GM23338 (cell line): ENCODE data around the gene VARS2. TPM values are rescaled to one million over a fixed set of nuclear protein-coding genes. Genes with fewer than 3 reads are reported as not detected.

Experiments used
- ATAC-seq: fragments of 200-7000 bp; cut with Tn5 transposase; 3 replicates; pipeline ENCODE4 v1.9.1; 2020
- DNase-seq: peaks from one replicate; pipeline ENCODE4 v3.0.0-alpha.2; 2015; ENCODE audit warnings: low spot score
- H2AFZ ChIP-seq: fragments of 200-600 bp; sonication (generic); 2 replicates; pipeline ENCODE4 v1.8.0; 2016; ENCODE audit warnings: antibody characterized with exemption, mild to moderate bottlenecking, moderate library complexity
- H3F3A ChIP-seq: fragments of 200-600 bp; sonication (generic); replicated peaks from 2 replicates; pipeline ENCODE4 v1.8.0; 2017; ENCODE audit warnings: antibody characterized with exemption, mixed run types, low read depth
- H3K27ac ChIP-seq: fragments of 200-600 bp; sonication (generic); 2 replicates; pipeline ENCODE4 v1.6.1; 2016; ENCODE audit warnings: low read depth
- H3K27me3 ChIP-seq: fragments of 200-600 bp; sonication (generic); 2 replicates; pipeline ENCODE4 v1.8.0; 2016; ENCODE audit warnings: mild to moderate bottlenecking, mixed run types, moderate library complexity; ENCODE audit not compliant: insufficient read depth
- H3K36me3 ChIP-seq: fragments of 200-600 bp; sonication (generic); 2 replicates; pipeline ENCODE4 v1.8.0; 2016; ENCODE audit warnings: mild to moderate bottlenecking; ENCODE audit not compliant: insufficient read depth
- H3K4me1 ChIP-seq: fragments of 200-600 bp; sonication (generic); 2 replicates; pipeline ENCODE4 v1.8.0; 2016; ENCODE audit warnings: mild to moderate bottlenecking, moderate library complexity; ENCODE audit not compliant: insufficient read depth
- H3K4me2 ChIP-seq: fragments of 200-600 bp; sonication (generic); 2 replicates; pipeline ENCODE4 v1.7.1; 2017; ENCODE audit warnings: mixed run types
- H3K4me3 ChIP-seq: fragments of 200-600 bp; sonication (generic); 2 replicates; pipeline ENCODE4 v1.6.1; 2016; ENCODE audit warnings: mixed run types
- H3K79me2 ChIP-seq: fragments of 200-600 bp; sonication (generic); replicated peaks from 2 replicates; pipeline ENCODE4 v1.8.0; 2017; ENCODE audit warnings: mild to moderate bottlenecking; ENCODE audit not compliant: insufficient read depth
- H3K9me2 ChIP-seq: fragments of 200-600 bp; sonication (generic); 2 replicates; pipeline ENCODE4 v1.8.0; 2017; ENCODE audit not compliant: insufficient read depth
- H4K20me1 ChIP-seq: fragments of 200-600 bp; sonication (generic); replicated peaks from 2 replicates; pipeline ENCODE4 v1.8.0; 2017; ENCODE audit warnings: mild to moderate bottlenecking; ENCODE audit not compliant: insufficient read depth
- H3K27ac Mint-ChIP-seq: 2 replicates; pipeline ENCODE4 v1.8.0; 2020; ENCODE audit warnings: inconsistent platforms, mild to moderate bottlenecking, moderate library complexity, mixed read lengths
- H3K27me3 Mint-ChIP-seq: 3 replicates; pipeline ENCODE4 v1.8.0; 2022; ENCODE audit warnings: low read depth, mild to moderate bottlenecking, moderate library complexity, mixed read lengths, inconsistent platforms; ENCODE audit not compliant: insufficient read depth, poor library complexity
- H3K36me3 Mint-ChIP-seq: 3 replicates; pipeline ENCODE4 v1.8.0; 2021; ENCODE audit warnings: low read depth, mild to moderate bottlenecking, inconsistent platforms, moderate library complexity, mixed read lengths
- H3K4me1 Mint-ChIP-seq: 3 replicates; pipeline ENCODE4 v1.8.0; 2020; ENCODE audit warnings: mild to moderate bottlenecking, inconsistent platforms, mixed read lengths
- H3K4me3 Mint-ChIP-seq: 3 replicates; pipeline ENCODE4 v1.8.0; 2021; ENCODE audit warnings: moderate library complexity, mild to moderate bottlenecking, inconsistent platforms, mixed read lengths
- H3K9me3 Mint-ChIP-seq: 3 replicates; pipeline ENCODE4 v1.8.0; 2020; ENCODE audit warnings: moderate library complexity, mild to moderate bottlenecking, inconsistent platforms, mixed read lengths
- CREB1 ChIP-seq: fragments of 250-450 bp; sonication (Bioruptor Pico); IDR thresholded peaks from 2 replicates; pipeline ENCODE4 v1.5.0; 2020; ENCODE audit warnings: low read depth, mild to moderate bottlenecking, moderate library complexity
- ETS1 ChIP-seq: IDR thresholded peaks from 2 replicates; pipeline ENCODE4 v1.6.1; 2016; ENCODE audit warnings: antibody characterized with exemption
- EZH2 ChIP-seq: fragments of 200-600 bp; sonication (generic); IDR thresholded peaks from one replicate; pipeline ENCODE4 v1.8.0; 2017; ENCODE audit warnings: antibody characterized with exemption, mild to moderate bottlenecking, low read depth; ENCODE audit not compliant: unreplicated experiment
- STAT1 ChIP-seq: IDR thresholded peaks from one replicate; pipeline ENCODE4 v1.6.1; 2016; ENCODE audit warnings: antibody characterized with exemption; ENCODE audit not compliant: unreplicated experiment
- ZNF114 ChIP-seq: fragments of 250-450 bp; sonication (Bioruptor Pico); IDR thresholded peaks from 2 replicates; pipeline ENCODE4 v1.5.0; 2020; ENCODE audit warnings: mild to moderate bottlenecking, moderate library complexity
- ZNF331 ChIP-seq: fragments of 250-450 bp; sonication (Bioruptor Pico); IDR thresholded peaks from 2 replicates; pipeline ENCODE4 v1.5.0; 2020; ENCODE audit warnings: low read depth, mild to moderate bottlenecking, moderate library complexity
- ZNF462 ChIP-seq: fragments of 250-450 bp; sonication (Bioruptor Pico); IDR thresholded peaks from 2 replicates; pipeline ENCODE4 v1.5.0; 2020; ENCODE audit warnings: mild to moderate bottlenecking, moderate library complexity
- polyA plus RNA-seq: library from polyadenylated mRNA; unstranded; fragments of >200 nt; fragmentation: Nextera tagmentation; extraction: Ambion mirVana; gene quantifications from 2 replicates; pipeline ENCODE4 v1.2.1, GENCODE V29; 2016
- total RNA-seq: library from RNA; depleted of rRNA; stranded (reverse); fragments of >200 nt; shearing (Covaris generic); gene quantifications from 2 replicates; pipeline ENCODE4 v1.2.3, GENCODE V29; 2014
- TF ChIP-seq, protein P1 (sequence below), 2 experiments: fragments of 200-600 bp in 1 of 2; sonication (generic) in 1 of 2; conservative IDR thresholded peaks; 2 replicates each; pipeline versions ENCODE4 v1.5.1 to v1.6.1; 2016 to 2017; ENCODE audit warnings: antibody characterized with exemption in 2 of 2, low read depth in 2 of 2, mild to moderate bottlenecking in 2 of 2, moderate library complexity in 1 of 2
- TF ChIP-seq, protein P2 (sequence below): IDR thresholded peaks from one replicate; pipeline ENCODE4 v1.6.1; 2018; ENCODE audit warnings: antibody characterized with exemption; ENCODE audit not compliant: unreplicated experiment

Gene VARS2
- total and polyA plus RNA-seq, 2 experiments from 2014 or later: 13.7 to 36.4 TPM

DNA sequence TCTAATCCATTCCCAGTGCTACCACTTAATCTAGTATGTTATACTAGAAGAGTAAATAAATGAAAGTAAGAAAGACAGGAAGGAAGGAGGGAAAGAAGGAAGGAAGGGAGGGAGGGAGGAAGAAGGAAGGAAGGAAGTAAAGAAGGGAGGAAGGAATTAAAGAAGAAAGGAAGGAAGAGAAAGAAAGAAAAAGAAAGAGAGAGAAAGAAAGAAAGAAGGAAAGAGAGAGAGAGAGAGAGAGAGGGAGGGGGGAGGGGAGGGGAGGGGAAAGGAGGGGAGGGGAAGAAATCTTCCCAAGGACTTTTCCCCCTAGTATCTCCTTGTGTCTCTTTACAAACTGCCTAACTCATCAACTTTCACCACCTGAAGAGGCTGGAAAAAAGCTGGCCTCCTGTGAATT, 48.7 kb downstream of the VARS2 start (continued):
- TF ChIP-seq ZNF462 (CRISPR knock-in tag) (no peak), ZNF114 (CRISPR knock-in tag) (no peak), CREB1 (no peak)

DNA sequence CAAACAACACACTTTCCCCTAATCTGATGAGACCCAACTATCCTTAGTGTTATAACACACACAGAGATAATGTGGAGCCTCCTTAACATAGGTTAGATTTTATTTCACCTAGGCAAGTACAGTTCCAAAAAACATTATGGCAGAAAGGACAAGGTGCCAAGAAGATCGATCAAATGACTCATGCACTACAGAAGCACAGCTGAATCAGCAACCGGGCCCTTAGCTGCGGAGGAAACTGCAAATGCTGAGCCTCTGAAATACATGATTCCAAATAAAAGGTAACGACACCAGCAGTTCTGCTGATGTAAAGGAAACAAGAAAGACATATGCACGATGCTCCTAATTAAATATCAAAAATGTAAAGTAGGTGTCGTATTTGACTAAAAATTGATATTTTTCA, 49.6 kb downstream of the VARS2 start:
- Histone ChIP-seq H3K9me2 (0 out of 2 replicates have a peak, but pooled peaks cover 11% of the 10 kb centered on the region), H3K27ac (no peak overlapping the region), H2AFZ (no peak overlapping the region), H4K20me1 (no peaks in the 10 kb centered on the region), H3K36me3 (no peaks in the 10 kb centered on the region), H3F3A (no peaks in the 10 kb centered on the region), H3K4me2 (no peak overlapping the region), H3K79me2 (no peaks in the 10 kb centered on the region), H3K4me3 (no peak overlapping the region), H3K27me3 (no peaks in the 10 kb centered on the region), H3K4me1 (no peaks in the 10 kb centered on the region)
- ATAC-seq (no peak), DNase-seq (no peak)
- Mint-ChIP-seq H3K4me1 (no peaks in the 10 kb centered on the region; the same call in 2 of the 3 replicates), H3K4me3 (no peak overlapping the region), H3K27me3 (peaks cover 1% of the 10 kb centered on the region), H3K9me3 (peaks cover 7% of the 10 kb centered on the region), H3K27ac (no peak overlapping the region), H3K36me3 (no peaks in the 10 kb centered on the region; the same call in 2 of the 3 replicates)
- no peak for TF ChIP-seq EZH2
- no peak for TF ChIP-seq ETS1
- TF ChIP-seq STAT1: no peak
- TF ChIP-seq ZNF331 (CRISPR knock-in tag): no peak
- TF ChIP-seq, protein P1, sequence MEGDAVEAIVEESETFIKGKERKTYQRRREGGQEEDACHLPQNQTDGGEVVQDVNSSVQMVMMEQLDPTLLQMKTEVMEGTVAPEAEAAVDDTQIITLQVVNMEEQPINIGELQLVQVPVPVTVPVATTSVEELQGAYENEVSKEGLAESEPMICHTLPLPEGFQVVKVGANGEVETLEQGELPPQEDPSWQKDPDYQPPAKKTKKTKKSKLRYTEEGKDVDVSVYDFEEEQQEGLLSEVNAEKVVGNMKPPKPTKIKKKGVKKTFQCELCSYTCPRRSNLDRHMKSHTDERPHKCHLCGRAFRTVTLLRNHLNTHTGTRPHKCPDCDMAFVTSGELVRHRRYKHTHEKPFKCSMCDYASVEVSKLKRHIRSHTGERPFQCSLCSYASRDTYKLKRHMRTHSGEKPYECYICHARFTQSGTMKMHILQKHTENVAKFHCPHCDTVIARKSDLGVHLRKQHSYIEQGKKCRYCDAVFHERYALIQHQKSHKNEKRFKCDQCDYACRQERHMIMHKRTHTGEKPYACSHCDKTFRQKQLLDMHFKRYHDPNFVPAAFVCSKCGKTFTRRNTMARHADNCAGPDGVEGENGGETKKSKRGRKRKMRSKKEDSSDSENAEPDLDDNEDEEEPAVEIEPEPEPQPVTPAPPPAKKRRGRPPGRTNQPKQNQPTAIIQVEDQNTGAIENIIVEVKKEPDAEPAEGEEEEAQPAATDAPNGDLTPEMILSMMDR (conservative IDR thresholded peaks at IDR 0.05; ENCODE audit: low read depth in 2 of 2): no peak
- no peak for TF ChIP-seq CREB1
- TF ChIP-seq, protein P2, sequence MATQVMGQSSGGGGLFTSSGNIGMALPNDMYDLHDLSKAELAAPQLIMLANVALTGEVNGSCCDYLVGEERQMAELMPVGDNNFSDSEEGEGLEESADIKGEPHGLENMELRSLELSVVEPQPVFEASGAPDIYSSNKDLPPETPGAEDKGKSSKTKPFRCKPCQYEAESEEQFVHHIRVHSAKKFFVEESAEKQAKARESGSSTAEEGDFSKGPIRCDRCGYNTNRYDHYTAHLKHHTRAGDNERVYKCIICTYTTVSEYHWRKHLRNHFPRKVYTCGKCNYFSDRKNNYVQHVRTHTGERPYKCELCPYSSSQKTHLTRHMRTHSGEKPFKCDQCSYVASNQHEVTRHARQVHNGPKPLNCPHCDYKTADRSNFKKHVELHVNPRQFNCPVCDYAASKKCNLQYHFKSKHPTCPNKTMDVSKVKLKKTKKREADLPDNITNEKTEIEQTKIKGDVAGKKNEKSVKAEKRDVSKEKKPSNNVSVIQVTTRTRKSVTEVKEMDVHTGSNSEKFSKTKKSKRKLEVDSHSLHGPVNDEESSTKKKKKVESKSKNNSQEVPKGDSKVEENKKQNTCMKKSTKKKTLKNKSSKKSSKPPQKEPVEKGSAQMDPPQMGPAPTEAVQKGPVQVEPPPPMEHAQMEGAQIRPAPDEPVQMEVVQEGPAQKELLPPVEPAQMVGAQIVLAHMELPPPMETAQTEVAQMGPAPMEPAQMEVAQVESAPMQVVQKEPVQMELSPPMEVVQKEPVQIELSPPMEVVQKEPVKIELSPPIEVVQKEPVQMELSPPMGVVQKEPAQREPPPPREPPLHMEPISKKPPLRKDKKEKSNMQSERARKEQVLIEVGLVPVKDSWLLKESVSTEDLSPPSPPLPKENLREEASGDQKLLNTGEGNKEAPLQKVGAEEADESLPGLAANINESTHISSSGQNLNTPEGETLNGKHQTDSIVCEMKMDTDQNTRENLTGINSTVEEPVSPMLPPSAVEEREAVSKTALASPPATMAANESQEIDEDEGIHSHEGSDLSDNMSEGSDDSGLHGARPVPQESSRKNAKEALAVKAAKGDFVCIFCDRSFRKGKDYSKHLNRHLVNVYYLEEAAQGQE: no peak
